ENCODE measurements around the gene PTPN12.

The PTPN12 gene

GRCh38 chr7:77570330-77571011 is 33.4 kb downstream of the PTPN12 start:
- no peak overlapping the region for H3K4me3 ChIP-seq (ENCODE audit: low read depth, low read length)
- TF ChIP-seq CTCF (IDR thresholded peaks at IDR 0.05; ENCODE audit: low read depth, low read length) = no peak

GRCh38 chr7:77571801-77572200 is 34.7 kb downstream of the PTPN12 start:
- no peak for TF ChIP-seq CTCF (IDR thresholded peaks at IDR 0.05; ENCODE audit: low read depth, low read length)
- H3K4me3 ChIP-seq (ENCODE audit: low read depth, low read length) = no peak overlapping the region

GRCh38 chr7:77575187-77575586 is 38.1 kb downstream of the PTPN12 start:
- no peak overlapping the region for H3K4me3 ChIP-seq (ENCODE audit: low read depth, low read length)
- no peak for TF ChIP-seq CTCF (IDR thresholded peaks at IDR 0.05; ENCODE audit: low read depth, low read length)

- H3K4me3 ChIP-seq (ENCODE audit: low read depth, low read length) = no peak overlapping the region
- no peak for TF ChIP-seq CTCF (IDR thresholded peaks at IDR 0.05; ENCODE audit: low read depth, low read length)
Measured at GRCh38 chr7:77576856-77577255, 39.8 kb downstream of the PTPN12 start.

- TF ChIP-seq CTCF (IDR thresholded peaks at IDR 0.05; ENCODE audit: low read depth, low read length) = no peak
- H3K4me3 ChIP-seq (ENCODE audit: low read depth, low read length) = no peak overlapping the region
Measured at GRCh38 chr7:77579797-77580196, 42.7 kb downstream of the PTPN12 start.

- no peak overlapping the region for H3K4me3 ChIP-seq (ENCODE audit: low read depth, low read length)
Measured at GRCh38 chr7:77580762-77581350, 43.8 kb downstream of the PTPN12 start.

More at GRCh38 chr7:77580762-77581350, 43.8 kb downstream of the PTPN12 start:
- no peak for TF ChIP-seq CTCF (IDR thresholded peaks at IDR 0.05; ENCODE audit: low read depth, low read length)

All from WI38 (cell line).